Measurements from ENCODE around the gene LAMA5. TPM values are rescaled to one million over a fixed set of nuclear protein-coding genes. Genes with fewer than 3 reads are reported as not detected.

Gene LAMA5
- total and polyA plus RNA-seq, 2 experiments from 2014 or later = 201 to 298 TPM

GRCh38 chr20:62387933-62388635, 21.0 kb upstream of the LAMA5 start:
- TF ChIP-seq POLR2AphosphoS5 (IDR thresholded peaks at IDR 0.05; ENCODE audit: low read depth) (peak; percentile 3; the same call in 1 of the 2 replicates), JUNB (IDR thresholded peaks at IDR 0.05; ENCODE audit: unreplicated experiment) (no peak)
- no peaks in the 10 kb centered on the region for H3K9me2 ChIP-seq (ENCODE audit: insufficient read depth)
- peaks cover 11% of the 10 kb centered on the region for H3K4me1 ChIP-seq (ENCODE audit: insufficient read depth)
- H3K4me3 ChIP-seq = peak overlapping the region; percentile 100
- peaks cover 33% of the 10 kb centered on the region for H3K27me3 Mint-ChIP-seq (ENCODE audit: insufficient read depth, low read depth, poor library complexity)
- no peaks in the 10 kb centered on the region for H3K27me3 ChIP-seq (ENCODE audit: insufficient read depth)
- H3K4me2 ChIP-seq = peak overlapping the region; percentile 100
- peaks cover 43% of the 10 kb centered on the region for H3K36me3 Mint-ChIP-seq (ENCODE audit: low read depth)
- peak overlapping the region; percentile 97 for H3K4me3 Mint-ChIP-seq
- H3K79me2 ChIP-seq (replicated peaks; ENCODE audit: insufficient read depth) = peaks cover 43% of the 10 kb centered on the region
- H3K9me3 Mint-ChIP-seq = no peaks in the 10 kb centered on the region
- H4K20me1 ChIP-seq (replicated peaks; ENCODE audit: insufficient read depth) = peaks cover 23% of the 10 kb centered on the region
- H3K27ac Mint-ChIP-seq = peak overlapping the region; percentile 95
- H2AFZ ChIP-seq = no peak overlapping the region
- DNase-seq (ENCODE audit: low spot score) (no peak), ATAC-seq (no peak)
- H3F3A ChIP-seq (replicated peaks; ENCODE audit: low read depth) = peaks cover 52% of the 10 kb centered on the region
- peaks cover 32% of the 10 kb centered on the region for H3K4me1 Mint-ChIP-seq
- peak overlapping the region; percentile 84 for H3K27ac ChIP-seq (ENCODE audit: low read depth)
- H3K36me3 ChIP-seq (ENCODE audit: insufficient read depth) = peaks cover 11% of the 10 kb centered on the region

- TF ChIP-seq NANOG (IDR thresholded peaks at IDR 0.05; ENCODE audit: borderline replicate concordance) = no peak
- no peak for TF ChIP-seq STAT1 (IDR thresholded peaks at IDR 0.05; ENCODE audit: unreplicated experiment)
- TF ChIP-seq ZNF114 (CRISPR knock-in tag; IDR thresholded peaks at IDR 0.05) = no peak
- peak; percentile 23; the same call in 1 of the 2 replicates for TF ChIP-seq POLR2AphosphoS5 (IDR thresholded peaks at IDR 0.05; ENCODE audit: low read depth)
- peaks cover 33% of the 10 kb centered on the region for H3K27me3 Mint-ChIP-seq (ENCODE audit: insufficient read depth, low read depth, poor library complexity)
Observed at GRCh38 chr20:62387219-62387913, 20.3 kb upstream of the LAMA5 start.

GRCh38 chr20:62386383-62387218, 19.5 kb upstream of the LAMA5 start, which contains the start of gene RPS21:
RPS21 (plus strand) TSS chr20:62387103; CDS start chr20:62387339, 236 bp downstream.
- Histone ChIP-seq H3K9me2 (ENCODE audit: insufficient read depth) (no peaks in the 10 kb centered on the region; the same call in 1 of the 2 replicates), H2AFZ (peak within 1 kb of the TSS; percentile 23; the same call in 1 of the 2 replicates), H3F3A (replicated peaks; ENCODE audit: low read depth) (peaks cover 58% of the 10 kb centered on the region), H3K27ac (ENCODE audit: low read depth) (peak within 1 kb of the TSS; percentile 86), H3K4me3 (peak within 1 kb of the TSS; percentile 100), H3K36me3 (ENCODE audit: insufficient read depth) (peaks cover 11% of the 10 kb centered on the region), H3K4me2 (peak within 1 kb of the TSS; percentile 100), H3K4me1 (ENCODE audit: insufficient read depth) (peaks cover 11% of the 10 kb centered on the region), H3K79me2 (replicated peaks; ENCODE audit: insufficient read depth) (peaks cover 43% of the 10 kb centered on the region), H4K20me1 (replicated peaks; ENCODE audit: insufficient read depth) (peaks cover 23% of the 10 kb centered on the region), H3K27me3 (ENCODE audit: insufficient read depth) (no peaks in the 10 kb centered on the region)
- Mint-ChIP-seq H3K27me3 (ENCODE audit: insufficient read depth, low read depth, poor library complexity) (peaks cover 30% of the 10 kb centered on the region), H3K9me3 (peaks cover 5% of the 10 kb centered on the region), H3K27ac (peak within 1 kb of the TSS; percentile 95), H3K36me3 (ENCODE audit: low read depth) (peaks cover 56% of the 10 kb centered on the region), H3K4me1 (peaks cover 36% of the 10 kb centered on the region), H3K4me3 (peak within 1 kb of the TSS; percentile 97)
- DNase-seq (ENCODE audit: low spot score) (peak; percentile 94), ATAC-seq (peak; percentile 74)
- TF ChIP-seq POLR2AphosphoS5 (IDR thresholded peaks at IDR 0.05; ENCODE audit: low read depth) = peak; percentile 95
- TF ChIP-seq JUNB (IDR thresholded peaks at IDR 0.05; ENCODE audit: unreplicated experiment) = no peak
- peak; percentile 96 for TF ChIP-seq ETS1 (IDR thresholded peaks at IDR 0.05)
- TF ChIP-seq CREB1 (CRISPR knock-in tag; IDR thresholded peaks at IDR 0.05; ENCODE audit: low read depth) = peak; percentile 90
- TF ChIP-seq CTCF (conservative IDR thresholded peaks at IDR 0.05; ENCODE audit: low read depth in 2 of 2) = no peak

More at GRCh38 chr20:62387219-62387913, 20.3 kb upstream of the LAMA5 start:
- Histone ChIP-seq H3K9me2 (ENCODE audit: insufficient read depth) (no peaks in the 10 kb centered on the region), H3K4me1 (ENCODE audit: insufficient read depth) (peaks cover 11% of the 10 kb centered on the region), H3K27me3 (ENCODE audit: insufficient read depth) (no peaks in the 10 kb centered on the region), H3K79me2 (replicated peaks; ENCODE audit: insufficient read depth) (peaks cover 43% of the 10 kb centered on the region), H3K27ac (ENCODE audit: low read depth) (peak overlapping the region; percentile 84), H3F3A (replicated peaks; ENCODE audit: low read depth) (peaks cover 55% of the 10 kb centered on the region), H4K20me1 (replicated peaks; ENCODE audit: insufficient read depth) (peaks cover 23% of the 10 kb centered on the region), H3K36me3 (ENCODE audit: insufficient read depth) (peaks cover 11% of the 10 kb centered on the region), H3K4me2 (peak overlapping the region; percentile 100), H3K4me3 (peak overlapping the region; percentile 100), H2AFZ (no peak overlapping the region)
- ATAC-seq (no peak), DNase-seq (ENCODE audit: low spot score) (no peak)
- peak overlapping the region; percentile 97 for H3K4me3 Mint-ChIP-seq
- peak overlapping the region; percentile 95 for H3K27ac Mint-ChIP-seq
- H3K9me3 Mint-ChIP-seq = no peaks in the 10 kb centered on the region
- H3K36me3 Mint-ChIP-seq (ENCODE audit: low read depth) = peaks cover 49% of the 10 kb centered on the region
- peaks cover 32% of the 10 kb centered on the region for H3K4me1 Mint-ChIP-seq

All from GM23338 (cell line).